Renal cortex interstitium (tissue), 11 donors: ENCODE measurements around the gene KIF19. TPM values are rescaled to one million over a fixed set of nuclear protein-coding genes. Genes with fewer than 3 reads are reported as not detected.

Source experiments
- DNase-seq, 11 donors: peaks; one replicate each; pipeline ENCODE4 v3.0.0-alpha.2; 2013; ENCODE audit warnings: low read depth in 9 of 11, low spot score in 4 of 11; ENCODE audit errors: extremely low read depth in 1 of 11
- polyA plus RNA-seq, 3 donors: library from polyadenylated mRNA; unstranded; fragments of 120-200 nt; gene quantifications; one replicate each; pipeline ENCODE4 v1.2.1, GENCODE V29; 2013; ENCODE audit not compliant: insufficient read length in 3 of 3

The KIF19 gene
- polyA plus RNA-seq, 3 donors, result 0.30 to 0.79 (median 0.66) TPM

GRCh38 chr17:74356646-74357465 is 30.8 kb downstream of the KIF19 start:
- no peak for DNase-seq

DNA sequence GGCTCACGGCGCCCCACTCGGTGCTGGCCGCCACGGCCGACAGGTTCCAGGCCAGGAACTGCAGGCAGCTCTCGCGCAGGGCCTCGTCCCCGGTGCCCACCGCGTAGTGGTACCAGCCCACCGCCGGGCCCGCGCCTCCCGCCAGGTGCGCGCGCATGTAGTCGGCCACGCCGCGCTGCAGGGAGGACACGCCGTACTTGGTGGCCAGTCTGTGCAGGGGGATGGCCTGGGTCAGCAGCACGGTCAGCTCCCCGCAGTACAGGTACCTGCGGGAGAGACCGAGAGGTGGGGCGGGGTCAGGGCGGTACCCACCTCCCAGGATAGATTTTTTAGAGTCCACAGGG is 31.4 kb downstream of the KIF19 start:
- DNase-seq, result no peak

GRCh38 chr17:74358697-74359096 is 32.7 kb downstream of the KIF19 start:
- DNase-seq, result no peak

GRCh38 chr17:74359916-74360315 is 33.9 kb downstream of the KIF19 start:
- no peak for DNase-seq

DNA sequence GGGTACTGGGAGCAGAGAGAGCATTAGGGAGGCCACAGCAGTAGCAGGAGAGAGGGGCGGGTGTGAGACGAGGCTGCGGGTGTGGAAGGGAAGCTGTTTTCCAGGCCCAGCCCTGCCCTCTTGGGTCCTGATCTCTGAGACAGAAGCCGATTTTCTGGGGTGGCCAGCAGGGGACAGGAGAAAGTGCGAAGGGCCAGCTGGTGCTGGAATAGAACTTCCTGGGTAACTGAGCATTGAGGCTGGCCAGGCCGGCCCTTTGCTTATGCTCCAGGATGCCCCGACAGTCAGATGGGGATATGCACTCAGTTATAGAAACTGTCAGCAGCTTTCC is 34.8 kb downstream of the KIF19 start:
- no peak for DNase-seq

- no peak for DNase-seq
These were observed 35.4 kb downstream of the KIF19 start, which contains the start of gene BTBD17 for GRCh38 chr17:74361230-74362068. TSS of gene BTBD17 (minus strand) at chr17:74361868. CDS start at chr17:74361819, 49 bp downstream.

- DNase-seq, result no peak
These were observed 36.0 kb downstream of the KIF19 start for GRCh38 chr17:74362069-74362405.

DNA sequence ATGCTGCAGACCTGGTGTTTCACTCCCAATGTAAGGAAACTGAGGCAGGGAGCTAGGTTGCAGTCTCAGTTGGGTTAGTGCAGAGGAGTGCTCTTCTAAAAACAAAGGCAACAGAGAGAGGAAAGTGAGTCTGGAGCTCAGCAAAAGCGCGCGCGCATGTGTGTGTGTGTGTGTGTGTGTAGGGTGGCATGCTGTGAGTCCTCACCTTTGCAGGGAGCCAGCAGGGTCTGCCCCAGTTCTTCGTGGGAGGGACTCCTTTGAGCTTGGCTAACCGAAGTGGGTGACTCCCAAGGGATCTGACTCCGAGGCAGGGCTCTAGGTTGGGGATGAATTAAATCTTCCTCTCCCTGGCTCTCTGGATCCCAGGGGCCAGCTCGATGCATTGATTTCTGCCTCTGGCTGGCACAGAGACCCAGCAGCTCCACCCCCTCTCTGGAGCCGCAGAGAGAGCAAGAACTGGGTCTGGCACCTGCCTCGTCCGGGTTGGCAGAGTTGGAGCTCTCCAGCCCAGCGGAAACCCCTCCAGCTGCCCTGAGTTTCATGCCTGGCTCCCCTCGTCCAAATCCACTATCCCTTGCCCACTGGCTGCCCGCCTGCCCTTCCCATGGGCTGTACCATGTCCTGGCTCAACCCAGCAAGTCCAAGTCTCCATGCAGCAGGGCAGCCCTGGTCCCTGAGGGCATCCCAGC is 36.9 kb downstream of the KIF19 start:
- no peak for DNase-seq

GRCh38 chr17:74367206-74367605 is 41.2 kb downstream of the KIF19 start, which contains the start of gene GPR142:
TSS of gene GPR142 (plus strand) at chr17:74367506. CDS start at chr17:74369541, 2,035 bp downstream.
- DNase-seq, result no peak

- no peak for DNase-seq
These were observed 42.5 kb downstream of the KIF19 start for GRCh38 chr17:74368341-74369081.

GRCh38 chr17:74369221-74369620 is 43.2 kb downstream of the KIF19 start:
- DNase-seq, result no peak

- DNase-seq, result no peak
These were observed 43.9 kb downstream of the KIF19 start for GRCh38 chr17:74369665-74370490.

GRCh38 chr17:74371653-74372147 is 45.7 kb downstream of the KIF19 start:
- DNase-seq, result no peak

DNA sequence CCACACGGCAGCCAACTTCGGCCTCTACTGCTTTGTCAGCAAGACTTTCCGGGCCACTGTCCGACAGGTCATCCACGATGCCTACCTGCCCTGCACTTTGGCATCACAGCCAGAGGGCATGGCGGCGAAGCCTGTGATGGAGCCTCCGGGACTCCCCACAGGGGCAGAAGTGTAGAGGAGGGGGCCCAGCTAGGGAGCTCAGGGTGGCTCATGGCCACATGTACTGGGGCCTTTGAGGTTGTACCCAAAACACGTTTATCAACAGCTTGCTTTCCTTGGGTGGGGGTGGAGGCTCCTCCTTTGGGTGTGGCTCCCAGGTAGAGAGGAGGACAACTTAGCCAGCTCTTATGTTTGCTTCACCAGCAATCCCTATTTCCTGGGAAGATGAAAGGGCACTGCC is 46.4 kb downstream of the KIF19 start:
- no peak for DNase-seq

DNA sequence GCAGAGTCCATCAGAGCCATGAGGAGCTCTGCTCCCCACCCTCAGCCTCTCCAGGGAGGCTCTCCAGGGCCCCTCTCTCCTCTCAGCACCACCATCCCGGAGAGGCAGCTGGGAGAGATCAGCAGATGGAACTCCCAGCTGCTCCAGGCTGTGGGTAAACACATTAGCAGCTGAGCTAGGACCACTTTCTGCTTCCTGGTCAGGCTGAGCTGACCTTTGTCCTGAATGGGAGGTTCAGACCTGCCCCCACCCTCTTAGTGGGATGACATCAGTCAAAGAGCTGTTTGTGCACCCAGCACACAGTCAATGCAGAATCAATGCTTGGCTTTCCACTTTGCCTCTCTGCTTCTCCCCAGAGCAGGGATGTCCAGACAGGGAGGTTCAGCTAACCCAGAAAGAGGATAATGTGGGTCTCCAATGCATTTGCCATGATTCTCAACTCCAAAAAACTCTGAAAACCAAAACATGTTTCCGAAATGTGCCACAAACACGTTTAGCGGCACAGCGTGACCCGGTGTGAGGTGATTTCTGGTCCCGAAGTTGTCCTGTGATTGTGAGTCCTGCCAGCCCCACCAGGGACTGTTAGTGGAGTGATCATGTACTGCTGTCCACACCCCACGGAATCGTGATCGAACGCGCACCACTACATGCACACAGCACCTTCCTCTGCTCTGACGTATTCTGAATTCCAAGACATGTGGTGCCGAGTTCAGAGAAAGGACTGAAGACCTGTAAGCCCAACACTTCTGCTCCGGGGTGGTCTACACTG is 48.0 kb downstream of the KIF19 start:
- peak in 4 of 11 donors; percentile 53 to 66 (median 58) for DNase-seq

GRCh38 chr17:74374858-74375257 is 48.8 kb downstream of the KIF19 start:
- DNase-seq, result no peak

DNA sequence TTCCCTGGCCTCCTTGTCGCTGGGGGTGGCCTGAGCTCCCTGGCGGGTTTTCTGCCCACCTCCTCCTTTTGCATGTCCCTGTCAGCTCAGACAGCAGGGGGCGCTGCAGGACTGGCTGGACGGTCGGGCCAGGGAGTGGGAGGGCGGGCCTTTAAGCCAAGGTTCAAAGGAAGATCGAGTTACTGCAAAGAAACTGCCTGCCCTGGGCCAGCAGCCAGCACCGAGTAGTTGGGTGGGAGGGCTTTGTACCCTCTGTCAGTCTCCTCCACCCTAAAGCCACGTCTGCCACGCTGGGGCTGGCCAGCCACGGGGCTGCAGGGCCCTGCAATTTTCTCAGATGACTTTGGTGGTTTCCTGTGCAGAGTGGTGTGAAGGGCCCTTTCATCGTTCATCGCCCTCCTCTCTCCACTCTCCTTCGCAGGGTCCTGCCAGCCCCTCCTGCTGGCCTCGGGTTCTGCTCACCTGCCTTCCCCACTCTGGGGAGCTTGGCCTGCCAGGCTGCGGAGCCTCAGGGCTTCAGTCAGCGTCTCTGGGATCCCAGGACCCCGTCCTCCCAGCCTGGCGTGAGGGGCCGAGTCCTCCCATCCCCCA is 53.6 kb downstream of the KIF19 start:
- DNase-seq, result peak; percentile 70 to 92 (median 85)
